Testis (tissue), 3 donors: ENCODE results near the gene TNFRSF6B. TPM values are rescaled to one million over a fixed set of nuclear protein-coding genes. Genes with fewer than 3 reads are reported as not detected.

ENCODE experiments used
- DNase-seq: peaks from one replicate; pipeline ENCODE4 v3.0.0-alpha.2; 2019
- H3K27ac ChIP-seq, 2 donors: fragments of 200-600 bp; sonication (generic); one replicate each; pipeline ENCODE4 v1.5.1; 2019
- H3K27me3 ChIP-seq: fragments of 200-600 bp; sonication (generic); one replicate; pipeline ENCODE4 v1.5.1; 2019
- H3K36me3 ChIP-seq: fragments of 200-600 bp; sonication (generic); one replicate; pipeline ENCODE4 v1.5.1; 2017; ENCODE audit warnings: low read depth; ENCODE audit errors: missing control alignments
- H3K4me1 ChIP-seq: fragments of 200-600 bp; sonication (generic); one replicate; pipeline ENCODE4 v1.5.1; 2019
- H3K4me3 ChIP-seq, 2 donors: fragments of 200-600 bp; sonication (generic); one replicate each; pipeline ENCODE4 v1.5.1; 2017 to 2019
- H3K9me3 ChIP-seq: fragments of 200-600 bp; sonication (generic); one replicate; pipeline ENCODE4 v1.5.1; 2017
- POLR2A ChIP-seq: fragments of 450-650 bp; IDR thresholded peaks from one replicate; pipeline ENCODE4 v1.6.1; 2017; ENCODE audit warnings: antibody characterized with exemption, mild to moderate bottlenecking, moderate library complexity
- WGBS, 2 donors: methylation state at CpG; one replicate each; pipeline ENCODE4 v1.1.5; 2018; 5-methylcytosine and 5-hydroxymethylcytosine counted together
- intact Hi-C: fragments of 100-400 bp; cut with DNase I; formaldehyde crosslinking; loops from one replicate; pipeline ENCODE4 v1.15.1; 2023; ENCODE audit warnings: low total_unique reads
- polyA plus RNA-seq: library from polyadenylated mRNA; stranded (reverse); fragments of 350-450 nt; fragmentation: Illumina TruSeq; extraction: RNeasy Lipid Tissue Mini Kit (QIAGEN cat#74804); gene quantifications from one replicate; pipeline ENCODE4 v1.2.3, GENCODE V29; 2014; ENCODE audit warnings: low read depth, low replicate concordance; ENCODE audit not compliant: insufficient read depth
- total RNA-seq, 2 donors: library from RNA; depleted of rRNA; stranded (reverse); fragments of >200 nt; gene quantifications; one replicate each; pipeline ENCODE4 v1.2.3, GENCODE V29; 2016
- TF ChIP-seq, protein P1 (sequence below), 3 experiments: fragments of 450-650 bp in 2 of 3; fragments of 200-600 bp in 1 of 3; sonication (generic) in 1 of 3; IDR thresholded peaks; one replicate each; pipeline ENCODE4 v1.5.1; 2016 to 2019; ENCODE audit warnings: antibody characterized with exemption in 3 of 3, mild to moderate bottlenecking in 2 of 3, moderate library complexity in 1 of 3

The TNFRSF6B gene
- total and polyA plus RNA-seq, 3 donors from 2014 or later: 3.0 to 30.5 (median 26.2) TPM

DNA sequence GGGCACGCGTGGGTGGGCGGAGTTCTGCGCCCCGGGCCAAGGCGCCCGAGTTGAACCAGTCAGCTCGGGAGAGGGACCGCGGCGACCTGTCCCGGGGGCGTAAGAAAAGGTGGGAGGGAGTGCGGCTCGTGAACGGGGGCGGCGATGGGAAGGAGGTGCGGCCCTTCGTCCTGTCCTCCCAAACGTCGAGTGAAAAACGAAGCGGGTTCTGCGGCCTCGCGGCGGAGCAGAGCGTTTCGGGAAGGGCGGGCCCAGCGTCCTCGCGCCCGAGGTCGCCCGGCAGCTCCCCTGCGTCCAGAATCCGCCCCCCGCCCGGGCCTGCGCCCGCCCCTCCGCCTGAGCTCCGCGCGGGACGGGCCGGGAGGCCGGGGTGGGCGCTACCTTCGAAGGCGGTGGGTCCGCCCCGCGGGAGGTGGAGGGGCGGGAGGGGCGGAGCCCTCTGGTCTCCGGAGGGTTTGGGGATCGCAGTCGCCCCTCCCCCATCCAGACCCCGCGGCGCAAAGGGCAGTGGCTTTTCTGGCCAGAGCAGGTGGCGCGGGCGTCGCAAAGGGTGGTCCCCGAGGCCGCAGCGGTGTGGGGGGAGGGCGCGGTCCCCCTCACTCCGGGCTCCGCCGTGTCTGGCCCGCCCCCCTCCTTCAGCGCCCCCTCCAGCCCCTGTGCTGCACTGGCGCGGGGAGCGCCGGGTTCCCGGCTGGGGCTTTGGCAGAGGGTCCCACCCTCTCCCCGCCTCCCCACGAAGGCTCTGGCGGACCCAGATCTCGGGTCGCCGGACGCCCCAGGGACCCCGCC, 44.1 kb upstream of the TNFRSF6B start:
- WGBS, 2 donors: 1% methylated on average over 83 of the region's 91 CpGs; no CpG with 5 or more reads in 1 of the 2 donors
- Histone ChIP-seq H3K27me3 (no peaks in the 10 kb centered on the region), H3K4me1 (peaks cover 16% of the 10 kb centered on the region), H3K9me3 (no peaks in the 10 kb centered on the region), H3K36me3 (no peaks in the 10 kb centered on the region), H3K27ac (peak overlapping the region in 1 of 2 donors; percentile 24), H3K4me3 (peak overlapping the region; percentile 58 to 69)
- DNase-seq: no peak
- no peak for TF ChIP-seq POLR2A
- TF ChIP-seq, protein P1, sequence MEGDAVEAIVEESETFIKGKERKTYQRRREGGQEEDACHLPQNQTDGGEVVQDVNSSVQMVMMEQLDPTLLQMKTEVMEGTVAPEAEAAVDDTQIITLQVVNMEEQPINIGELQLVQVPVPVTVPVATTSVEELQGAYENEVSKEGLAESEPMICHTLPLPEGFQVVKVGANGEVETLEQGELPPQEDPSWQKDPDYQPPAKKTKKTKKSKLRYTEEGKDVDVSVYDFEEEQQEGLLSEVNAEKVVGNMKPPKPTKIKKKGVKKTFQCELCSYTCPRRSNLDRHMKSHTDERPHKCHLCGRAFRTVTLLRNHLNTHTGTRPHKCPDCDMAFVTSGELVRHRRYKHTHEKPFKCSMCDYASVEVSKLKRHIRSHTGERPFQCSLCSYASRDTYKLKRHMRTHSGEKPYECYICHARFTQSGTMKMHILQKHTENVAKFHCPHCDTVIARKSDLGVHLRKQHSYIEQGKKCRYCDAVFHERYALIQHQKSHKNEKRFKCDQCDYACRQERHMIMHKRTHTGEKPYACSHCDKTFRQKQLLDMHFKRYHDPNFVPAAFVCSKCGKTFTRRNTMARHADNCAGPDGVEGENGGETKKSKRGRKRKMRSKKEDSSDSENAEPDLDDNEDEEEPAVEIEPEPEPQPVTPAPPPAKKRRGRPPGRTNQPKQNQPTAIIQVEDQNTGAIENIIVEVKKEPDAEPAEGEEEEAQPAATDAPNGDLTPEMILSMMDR (IDR thresholded peaks at IDR 0.05): no peak
- intact Hi-C loops: no loop called here

DNA sequence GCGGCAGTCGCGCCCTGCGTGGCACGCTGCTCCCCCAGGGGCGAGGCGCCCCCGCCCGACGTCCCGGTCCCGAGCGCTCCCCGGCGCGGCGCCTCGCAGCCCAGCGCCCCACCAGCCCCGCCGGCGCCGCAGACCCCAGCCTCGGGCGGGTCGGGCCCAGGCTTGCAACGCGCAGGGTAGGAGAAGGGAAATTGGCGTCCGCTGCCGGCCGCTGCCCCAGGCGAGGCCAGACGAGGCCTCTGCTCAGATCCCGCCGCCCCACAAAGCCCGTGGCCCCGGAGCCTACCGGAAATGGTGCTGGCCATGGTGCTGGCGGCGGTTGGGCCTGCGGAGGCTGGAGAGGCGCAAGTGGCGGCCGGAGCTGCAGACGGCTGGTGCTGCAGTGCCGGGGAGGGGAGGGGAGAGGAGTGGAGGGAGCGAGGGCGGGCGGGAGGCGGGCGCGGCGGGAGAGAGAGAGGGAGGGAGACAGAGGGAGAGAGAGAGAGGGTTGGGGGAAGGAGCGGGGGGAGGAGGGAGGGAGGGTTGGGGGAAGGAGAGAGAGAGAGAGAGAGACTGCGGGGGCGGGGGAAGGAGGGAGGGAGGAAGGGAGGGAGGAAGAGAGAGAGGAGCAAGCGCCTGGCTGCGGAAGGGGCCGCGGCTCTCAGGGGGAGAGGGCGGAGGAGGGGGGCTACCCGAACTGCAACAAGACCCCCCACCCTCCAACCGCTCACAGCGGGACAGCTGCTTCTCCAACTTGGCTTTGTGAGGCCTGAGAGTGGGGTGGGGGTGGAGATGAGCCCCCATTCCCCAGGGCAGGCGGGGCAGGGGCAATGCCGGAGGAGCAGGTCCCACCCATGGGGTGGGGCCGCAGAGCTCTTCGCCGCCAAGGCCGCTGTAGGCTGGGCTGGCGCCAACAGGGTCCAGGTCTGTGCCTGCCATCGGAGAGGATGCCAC, 43.1 kb upstream of the TNFRSF6B start, which contains the start of gene STMN3:
Gene STMN3 (minus strand): TSS at position 384 of the 933 bp plus-strand sequence. CDS start 79 bp downstream, at position 305.
- Histone ChIP-seq H3K4me3 (peak within 1 kb of the TSS; percentile 58 to 69), H3K4me1 (peaks cover 21% of the 10 kb centered on the region), H3K36me3 (no peaks in the 10 kb centered on the region), H3K27ac (peak within 1 kb of the TSS in 1 of 2 donors; percentile 53), H3K27me3 (no peaks in the 10 kb centered on the region), H3K9me3 (no peaks in the 10 kb centered on the region)
- TF ChIP-seq POLR2A: no peak
- TF ChIP-seq, protein P1 (IDR thresholded peaks at IDR 0.05): no peak
- 0 to 1% methylated on average over 13 to 14 of the region's 73 CpGs for WGBS, 2 donors
- DNase-seq: peak; percentile 87
- intact Hi-C loops: no loop called here

DNA sequence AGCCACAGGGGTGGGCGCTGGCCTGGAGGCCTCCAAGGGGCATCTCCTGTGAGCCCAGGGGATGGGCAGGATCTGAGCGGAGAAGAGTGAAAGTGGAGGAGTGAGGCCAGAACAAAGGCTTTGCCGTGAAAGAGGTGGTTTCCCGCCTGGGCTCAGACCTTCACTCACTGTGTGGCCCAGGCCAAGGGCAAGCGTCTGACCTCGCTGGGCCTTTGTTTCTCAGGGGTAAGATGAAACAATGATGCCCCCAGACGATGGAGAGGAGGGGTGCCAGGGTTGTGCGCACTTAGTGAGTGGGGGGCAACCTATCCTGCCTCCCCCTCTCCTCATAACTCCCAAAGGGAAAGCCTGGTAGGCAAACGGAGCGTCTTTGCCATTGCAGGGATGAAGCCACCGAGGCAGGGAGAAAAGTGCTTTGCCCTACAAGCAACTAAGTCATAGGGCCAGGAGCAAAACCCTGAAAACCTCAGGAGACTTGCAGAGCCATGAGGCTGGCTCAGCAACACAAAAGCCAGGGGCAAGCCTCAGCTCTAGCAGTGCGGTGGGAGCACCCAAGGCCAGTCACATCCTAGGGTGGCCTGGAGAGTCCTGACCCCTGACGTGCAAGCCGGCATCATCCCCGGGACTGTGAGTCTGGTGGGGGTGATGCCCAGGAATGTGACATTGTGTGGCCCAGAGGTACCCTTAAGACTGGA, 42.3 kb upstream of the TNFRSF6B start:
- Histone ChIP-seq H3K27ac (peak overlapping the region in 1 of 2 donors; percentile 53), H3K4me3 (peak overlapping the region in 1 of 2 donors; percentile 69), H3K9me3 (no peaks in the 10 kb centered on the region), H3K36me3 (no peaks in the 10 kb centered on the region), H3K4me1 (peaks cover 21% of the 10 kb centered on the region), H3K27me3 (no peaks in the 10 kb centered on the region)
- no peak for DNase-seq
- intact Hi-C loops: no loop called here
- WGBS, 2 donors: 37 to 38% methylated on average over 11 to 15 of the region's 15 CpGs
- no peak for TF ChIP-seq POLR2A
- TF ChIP-seq, protein P1 (IDR thresholded peaks at IDR 0.05): no peak

DNA sequence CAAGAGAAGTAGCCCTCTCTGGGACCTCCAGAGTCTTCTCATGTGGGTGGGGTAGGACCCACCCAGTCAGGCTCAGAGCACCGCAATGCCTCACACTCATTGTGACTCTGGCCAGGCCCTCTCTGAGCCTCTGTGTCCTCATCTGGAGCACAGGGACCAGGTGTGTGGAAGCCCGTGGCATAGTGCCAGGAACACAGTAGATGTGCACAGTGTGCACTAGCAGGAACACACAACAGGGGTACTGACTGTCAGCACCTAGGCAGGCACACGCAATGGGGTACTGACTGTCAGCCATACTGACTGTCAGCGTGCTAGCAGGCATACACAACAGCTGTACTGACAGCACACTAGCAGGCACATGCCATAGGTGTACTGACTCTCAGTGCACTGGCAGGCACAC, 41.2 kb upstream of the TNFRSF6B start:
- intact Hi-C loops: no loop called here
- Histone ChIP-seq H3K36me3 (no peaks in the 10 kb centered on the region), H3K27ac (no peak overlapping the region), H3K27me3 (no peaks in the 10 kb centered on the region), H3K9me3 (no peaks in the 10 kb centered on the region), H3K4me3 (no peak overlapping the region), H3K4me1 (peaks cover 27% of the 10 kb centered on the region)
- no peak for DNase-seq
- 82 to 86% methylated on average over 3 to 4 of the region's 4 CpGs for WGBS, 2 donors
- TF ChIP-seq, protein P1 (IDR thresholded peaks at IDR 0.05): no peak
- no peak for TF ChIP-seq POLR2A
